ENCODE measurements around the gene ASH1L. TPM values are rescaled to one million over a fixed set of nuclear protein-coding genes. Genes with fewer than 3 reads are reported as not detected.

The ASH1L gene
- total and polyA plus RNA-seq, 2 donors (not counting 3 experiments of a cell fraction or from before 2014, with no cell fraction given), result 11.6 to 29.2 TPM

GRCh38 chr1:155529109-155529508 lies 33.5 kb downstream of the ASH1L start:
- Histone ChIP-seq H3K79me2 (ENCODE audit: control insufficient read depth, insufficient read depth, low read length) (peaks cover 45% of the 10 kb centered on the region), H3K4me1 (ENCODE audit: control insufficient read depth, extremely low read depth, insufficient read depth, low read length) (no peaks in the 10 kb centered on the region), H3K27me3 (ENCODE audit: control insufficient read depth in 2 of 2, insufficient read depth in 2 of 2, low read length in 2 of 2) (no peaks in the 10 kb centered on the region), H3K9ac (replicated peaks; ENCODE audit: extremely low read depth, insufficient read depth, low read length) (no peak overlapping the region), H3K9me3 (replicated peaks; ENCODE audit: control insufficient read depth, insufficient read depth, low read length) (no peaks in the 10 kb centered on the region), H2AFZ (ENCODE audit: low read depth, low read length) (no peak overlapping the region), H3K36me3 (ENCODE audit: control insufficient read depth in 2 of 2, extremely low read depth in 1 of 2, insufficient read depth in 2 of 2, low read length in 2 of 2) (no peaks in the 10 kb centered on the region), H4K20me1 (replicated peaks; ENCODE audit: control insufficient read depth, extremely low read depth, insufficient read depth, low read length) (peaks cover 13% of the 10 kb centered on the region), H3K27ac (ENCODE audit: insufficient read depth, low read depth, low read length) (no peak overlapping the region), H3K9me1 (replicated peaks; ENCODE audit: control insufficient read depth, extremely low read depth, insufficient read depth, low read length) (no peaks in the 10 kb centered on the region), H3K4me2 (ENCODE audit: insufficient read depth, low read length) (no peak overlapping the region), H3K4me3 (replicated peaks in 1 of 3; ENCODE audit: insufficient read depth in 1 of 3, low read depth in 1 of 3, low read length in 3 of 3) (no peak overlapping the region)
- DNase-seq (ENCODE audit: low read depth, low spot score) (no peak), FAIRE-seq (no peak)
- intact Hi-C loops (cut with micrococcal nuclease), result no loop called here
- TF ChIP-seq POLR2AphosphoS5 (IDR thresholded peaks at IDR 0.05; ENCODE audit: insufficient read depth, low read depth, low read length), result no peak
- ChIA-PET CTCF (no interaction called here), POLR2A (no interaction called here)
- BruUV-seq (replicated peaks), result no TSS peak
- dilution Hi-C loops (cut with MboI; ENCODE audit: extremely low pct_ligation_motif_present, low sequenced_read_pairs), result no loop called here

DNA sequence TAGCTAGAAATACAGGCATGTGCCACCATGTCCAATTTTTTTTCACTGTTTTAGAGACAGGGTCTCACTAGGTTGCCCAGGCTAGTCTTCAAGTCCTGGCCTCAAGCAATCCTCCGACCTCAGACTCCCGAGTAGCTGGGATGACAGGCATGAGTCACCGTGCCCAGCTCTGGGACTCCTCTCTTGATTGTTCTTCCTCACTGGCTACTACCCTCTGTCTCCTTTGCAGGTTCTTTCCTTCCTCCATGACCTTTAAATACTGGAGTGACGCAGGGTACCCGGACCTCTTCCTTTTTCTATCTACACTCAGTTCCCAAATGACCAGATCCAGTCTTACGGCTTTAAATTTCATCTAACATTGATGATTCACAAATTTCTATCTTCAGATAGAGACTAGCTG lies 34.9 kb downstream of the ASH1L start:
- Histone ChIP-seq H4K20me1 (replicated peaks; ENCODE audit: control insufficient read depth, extremely low read depth, insufficient read depth, low read length) (peaks cover 11% of the 10 kb centered on the region), H3K27ac (ENCODE audit: insufficient read depth, low read depth, low read length) (no peak overlapping the region), H3K79me2 (ENCODE audit: control insufficient read depth, insufficient read depth, low read length) (peaks cover 36% of the 10 kb centered on the region), H3K9ac (replicated peaks; ENCODE audit: extremely low read depth, insufficient read depth, low read length) (no peak overlapping the region), H3K27me3 (ENCODE audit: control insufficient read depth in 2 of 2, insufficient read depth in 2 of 2, low read length in 2 of 2) (no peaks in the 10 kb centered on the region), H3K4me1 (ENCODE audit: control insufficient read depth, extremely low read depth, insufficient read depth, low read length) (no peaks in the 10 kb centered on the region), H3K4me3 (replicated peaks in 1 of 3; ENCODE audit: insufficient read depth in 1 of 3, low read depth in 1 of 3, low read length in 3 of 3) (no peak overlapping the region), H3K9me1 (replicated peaks; ENCODE audit: control insufficient read depth, extremely low read depth, insufficient read depth, low read length) (no peaks in the 10 kb centered on the region), H3K36me3 (ENCODE audit: control insufficient read depth in 2 of 2, extremely low read depth in 1 of 2, insufficient read depth in 2 of 2, low read length in 2 of 2) (no peaks in the 10 kb centered on the region), H3K4me2 (ENCODE audit: insufficient read depth, low read length) (no peak overlapping the region), H3K9me3 (replicated peaks; ENCODE audit: control insufficient read depth, insufficient read depth, low read length) (no peaks in the 10 kb centered on the region), H2AFZ (ENCODE audit: low read depth, low read length) (no peak overlapping the region)
- intact Hi-C loops (cut with micrococcal nuclease) (no loop called here), dilution Hi-C loops (cut with MboI; ENCODE audit: extremely low pct_ligation_motif_present, low sequenced_read_pairs) (no loop called here)
- TF ChIP-seq FOS (IDR thresholded peaks at IDR 0.05; ENCODE audit: borderline replicate concordance, insufficient read depth, low read length) (no peak), POLR2A (IDR thresholded peaks at IDR 0.05; ENCODE audit: low read depth, low read length) (no peak), GATA2 (IDR thresholded peaks at IDR 0.05; ENCODE audit: insufficient read depth, insufficient read length, low read depth, low read length) (no peak), MYC (IDR thresholded peaks at IDR 0.05; ENCODE audit: low read depth, low read length) (no peak), JUN (IDR thresholded peaks at IDR 0.05; ENCODE audit: borderline replicate concordance, insufficient read depth, insufficient read length, low read depth) (no peak), POLR2AphosphoS5 (IDR thresholded peaks at IDR 0.05; ENCODE audit: insufficient read depth, low read depth, low read length) (no peak), EZH2 (IDR thresholded peaks at IDR 0.05; ENCODE audit: borderline replicate concordance, low read depth, low read length, severe bottlenecking) (no peak)
- TF ChIP-seq, protein P1, sequence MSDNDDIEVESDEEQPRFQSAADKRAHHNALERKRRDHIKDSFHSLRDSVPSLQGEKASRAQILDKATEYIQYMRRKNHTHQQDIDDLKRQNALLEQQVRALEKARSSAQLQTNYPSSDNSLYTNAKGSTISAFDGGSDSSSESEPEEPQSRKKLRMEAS (IDR thresholded peaks at IDR 0.05; ENCODE audit: insufficient read depth, insufficient read length), result no peak
- TF ChIP-seq, protein P2, sequence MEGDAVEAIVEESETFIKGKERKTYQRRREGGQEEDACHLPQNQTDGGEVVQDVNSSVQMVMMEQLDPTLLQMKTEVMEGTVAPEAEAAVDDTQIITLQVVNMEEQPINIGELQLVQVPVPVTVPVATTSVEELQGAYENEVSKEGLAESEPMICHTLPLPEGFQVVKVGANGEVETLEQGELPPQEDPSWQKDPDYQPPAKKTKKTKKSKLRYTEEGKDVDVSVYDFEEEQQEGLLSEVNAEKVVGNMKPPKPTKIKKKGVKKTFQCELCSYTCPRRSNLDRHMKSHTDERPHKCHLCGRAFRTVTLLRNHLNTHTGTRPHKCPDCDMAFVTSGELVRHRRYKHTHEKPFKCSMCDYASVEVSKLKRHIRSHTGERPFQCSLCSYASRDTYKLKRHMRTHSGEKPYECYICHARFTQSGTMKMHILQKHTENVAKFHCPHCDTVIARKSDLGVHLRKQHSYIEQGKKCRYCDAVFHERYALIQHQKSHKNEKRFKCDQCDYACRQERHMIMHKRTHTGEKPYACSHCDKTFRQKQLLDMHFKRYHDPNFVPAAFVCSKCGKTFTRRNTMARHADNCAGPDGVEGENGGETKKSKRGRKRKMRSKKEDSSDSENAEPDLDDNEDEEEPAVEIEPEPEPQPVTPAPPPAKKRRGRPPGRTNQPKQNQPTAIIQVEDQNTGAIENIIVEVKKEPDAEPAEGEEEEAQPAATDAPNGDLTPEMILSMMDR (IDR thresholded peaks at IDR 0.05; ENCODE audit: extremely low read depth in 1 of 2, insufficient read depth in 1 of 2, low read depth in 1 of 2, low read length in 2 of 2), result no peak
- FAIRE-seq (no peak), DNase-seq (ENCODE audit: low read depth, low spot score) (no peak)
- no TSS peak for BruUV-seq (replicated peaks)
- POLR2A ChIA-PET, result no interaction called here
- CTCF ChIA-PET, result interaction anchor here (1.0 to 1.4 kb wide), 2 partner anchors 23 to 65 kb away, joined by 3 to 5 read pairs; no protein-coding TSS in a partner anchor

Measured in endothelial cell of umbilical vein (primary cell).